Stimulated activated CD4-positive, alpha-beta T cell treated with anti-CD3 and anti-CD28 coated beads, Interleukin-15, amount 100 ng/mL, for 48 hours (primary cell): ENCODE results near the gene MTUS2.

Experiments
- DNase-seq, 2 donors: peaks; one replicate each; pipeline ENCODE4 v3.0.0-alpha.2; 2020; ENCODE audit warnings: low read depth in 2 of 2

Gene MTUS2

GRCh38 chr13:29483623-29484022 lies 663.5 kb downstream of the MTUS2 start:
- no peak for DNase-seq

DNA sequence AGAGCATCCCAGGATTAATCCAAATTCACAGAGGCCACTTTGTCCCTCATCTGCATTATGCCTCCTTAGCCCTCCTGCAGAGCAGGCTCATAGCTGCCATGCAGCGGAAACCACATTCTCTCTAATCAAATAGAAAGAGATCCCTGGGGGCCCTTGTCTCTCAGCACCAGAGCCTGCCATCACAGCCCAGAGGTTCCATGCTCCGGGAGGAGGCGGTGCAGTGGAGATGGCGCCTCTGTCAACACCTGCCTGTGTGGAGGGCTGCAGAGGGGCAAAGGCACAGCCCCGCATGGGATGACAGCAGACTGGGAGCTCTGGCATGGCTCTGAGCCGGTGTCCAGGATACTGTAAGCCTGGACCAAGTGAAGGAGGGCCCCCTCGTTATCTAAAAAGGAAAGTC lies 664.1 kb downstream of the MTUS2 start:
- no peak for DNase-seq

GRCh38 chr13:29484796-29485195 lies 664.7 kb downstream of the MTUS2 start:
- DNase-seq = no peak

GRCh38 chr13:29486551-29486950 lies 666.4 kb downstream of the MTUS2 start:
- no peak for DNase-seq

DNA sequence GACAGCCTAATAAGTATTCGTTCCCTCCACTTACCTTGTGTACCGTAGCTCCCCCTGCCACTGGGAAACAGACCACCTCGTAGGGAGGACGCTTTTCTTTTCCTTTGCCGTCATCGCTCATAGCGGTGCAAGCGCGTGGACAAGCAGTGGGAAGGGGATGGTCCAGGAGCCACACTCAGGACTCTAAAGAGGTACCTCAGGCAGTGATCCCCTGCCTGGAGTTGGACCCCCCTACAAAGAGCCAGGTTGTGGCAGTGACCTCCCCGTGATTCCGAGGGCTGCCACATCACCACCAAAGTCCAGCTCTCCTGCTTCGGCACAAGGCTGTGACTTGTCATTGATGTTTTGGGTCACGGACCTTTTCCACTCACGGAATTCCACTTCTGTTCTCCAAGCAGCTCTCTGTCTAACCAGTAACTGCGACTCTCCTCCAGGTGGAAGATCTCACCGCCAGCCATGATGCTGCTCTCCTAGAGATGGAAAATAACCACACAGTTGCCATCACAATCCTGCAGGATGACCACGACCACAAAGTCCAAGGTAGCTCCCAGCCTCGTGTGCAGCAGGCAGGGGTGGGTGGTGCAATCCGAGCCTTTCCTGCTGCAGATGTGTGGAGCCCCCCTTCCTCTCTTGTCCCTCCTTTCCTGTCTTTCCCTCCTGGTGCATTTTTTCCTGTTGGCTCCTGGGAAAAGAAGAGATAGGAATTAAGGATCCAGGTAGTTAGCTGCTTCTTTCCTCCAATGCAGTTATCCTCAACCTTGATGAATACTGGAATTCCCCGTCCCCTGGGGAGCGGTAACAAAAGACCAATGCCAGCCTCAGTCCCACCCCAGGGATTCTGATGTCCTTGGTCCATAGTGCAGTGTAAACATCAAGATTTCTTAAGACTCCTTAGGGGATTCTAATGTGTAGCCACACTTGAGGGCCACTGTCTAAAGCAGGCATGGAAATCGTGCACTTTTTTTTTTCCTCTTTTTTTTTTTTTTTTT lies 667.6 kb downstream of the MTUS2 start:
- DNase-seq = no peak

DNA sequence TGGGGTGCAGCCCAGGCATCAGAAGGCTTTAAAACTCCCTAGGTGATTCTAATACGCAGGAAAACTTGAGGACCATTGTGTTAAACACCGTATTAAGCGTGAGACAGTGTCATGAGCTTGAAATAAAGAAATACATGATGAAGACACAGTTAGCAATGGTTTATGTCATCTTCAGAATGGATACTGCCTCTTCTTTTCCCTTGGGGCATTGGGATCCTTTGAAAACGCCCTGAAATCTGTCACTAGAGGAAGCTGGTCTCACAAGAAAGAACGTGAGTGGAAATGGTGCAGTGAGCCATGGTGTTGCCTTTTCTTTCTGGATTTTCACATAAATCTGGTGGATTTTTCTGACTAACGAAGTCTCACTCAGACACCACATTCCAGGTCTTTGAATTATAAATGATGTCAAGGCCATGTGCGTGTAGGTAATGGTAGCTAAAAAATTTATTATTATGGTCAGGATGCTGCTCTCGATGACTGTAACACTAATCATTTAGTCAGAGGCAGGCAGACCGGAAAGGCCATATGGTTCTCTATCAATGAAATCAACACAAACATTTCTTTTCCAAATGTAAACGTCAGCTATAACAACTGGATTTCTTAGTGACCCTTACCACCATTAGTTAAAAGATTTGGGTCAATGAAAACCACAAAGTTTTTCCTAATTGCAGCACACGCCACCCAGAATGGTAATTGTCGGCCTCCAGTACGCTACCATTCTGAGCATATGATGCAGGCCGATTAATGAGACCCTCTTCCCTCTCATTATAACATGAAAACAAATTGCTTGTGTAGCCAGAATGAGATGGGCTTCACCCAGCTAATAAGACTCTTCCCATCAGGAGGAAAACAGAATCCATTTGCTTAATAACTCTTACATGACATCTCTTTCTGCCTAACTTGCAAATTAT lies 669.8 kb downstream of the MTUS2 start:
- DNase-seq = no peak

DNA sequence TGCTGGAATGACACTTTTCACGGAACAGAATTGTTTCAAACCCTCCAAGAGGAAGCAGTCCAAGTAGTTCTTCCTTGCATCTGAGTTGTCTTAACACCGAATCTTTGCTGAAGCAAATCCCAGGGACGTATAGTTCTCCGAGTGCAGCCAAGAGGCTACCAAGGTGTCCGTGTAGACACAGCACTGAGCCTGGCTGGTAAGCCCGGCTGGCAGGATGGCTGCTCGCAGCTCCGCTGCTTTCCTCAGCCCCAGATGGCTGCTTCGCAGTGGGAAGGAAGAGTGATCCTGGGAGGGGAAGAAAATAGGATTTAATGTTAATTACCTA lies 670.4 kb downstream of the MTUS2 start:
- no peak for DNase-seq

DNA sequence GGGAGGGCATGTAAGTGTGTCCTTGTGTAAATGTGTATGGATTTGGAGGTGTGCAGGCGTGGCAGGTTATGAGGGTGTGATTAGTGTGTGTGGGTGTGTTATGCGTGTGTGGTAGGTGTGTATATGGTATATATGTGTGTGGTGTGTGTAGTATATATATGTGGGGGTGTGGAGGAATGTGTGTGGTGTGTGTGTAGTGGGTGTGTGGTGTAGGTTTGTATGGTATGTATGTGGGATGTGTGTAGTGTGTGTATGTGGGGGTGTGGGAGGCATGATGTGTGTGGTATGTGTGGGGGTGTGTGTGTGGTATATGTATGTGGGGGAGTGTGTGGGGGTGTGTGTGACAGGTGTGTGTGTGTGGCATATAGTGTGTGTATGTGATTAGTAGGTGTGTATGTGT lies 671.1 kb downstream of the MTUS2 start:
- DNase-seq = no peak

- DNase-seq = no peak
Observed at GRCh38 chr13:29493796-29494195, 673.7 kb downstream of the MTUS2 start.

- no peak for DNase-seq
Observed at GRCh38 chr13:29494520-29494919, 674.4 kb downstream of the MTUS2 start.

DNA sequence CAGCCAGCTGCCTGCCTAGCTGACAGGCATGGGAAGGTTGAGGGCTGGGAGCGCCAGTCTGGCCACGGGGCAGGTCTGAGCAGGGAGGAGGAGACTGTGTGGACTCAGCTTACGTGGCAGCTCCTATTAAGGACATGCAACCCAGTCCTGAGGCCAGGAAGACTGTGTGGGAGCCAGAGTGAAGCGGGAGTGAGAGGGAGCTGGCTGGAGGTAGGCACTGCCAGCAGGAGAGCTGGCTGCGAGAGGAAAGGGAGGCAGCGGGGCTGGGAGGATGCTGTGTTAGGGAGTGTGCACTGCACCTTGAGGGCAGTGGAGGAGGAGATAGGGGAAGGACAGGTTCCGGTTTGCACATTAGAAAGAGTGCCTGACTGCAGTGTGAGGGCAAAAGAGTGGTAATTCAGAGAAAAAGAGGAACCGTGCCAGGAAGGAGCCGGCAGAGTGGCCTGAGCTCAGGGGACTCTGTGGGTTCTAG lies 676.1 kb downstream of the MTUS2 start:
- DNase-seq = no peak

- DNase-seq = no peak
Observed at GRCh38 chr13:29497137-29497654, 677.1 kb downstream of the MTUS2 start.

- no peak for DNase-seq
Observed at GRCh38 chr13:29498426-29499040, 678.4 kb downstream of the MTUS2 start.

DNA sequence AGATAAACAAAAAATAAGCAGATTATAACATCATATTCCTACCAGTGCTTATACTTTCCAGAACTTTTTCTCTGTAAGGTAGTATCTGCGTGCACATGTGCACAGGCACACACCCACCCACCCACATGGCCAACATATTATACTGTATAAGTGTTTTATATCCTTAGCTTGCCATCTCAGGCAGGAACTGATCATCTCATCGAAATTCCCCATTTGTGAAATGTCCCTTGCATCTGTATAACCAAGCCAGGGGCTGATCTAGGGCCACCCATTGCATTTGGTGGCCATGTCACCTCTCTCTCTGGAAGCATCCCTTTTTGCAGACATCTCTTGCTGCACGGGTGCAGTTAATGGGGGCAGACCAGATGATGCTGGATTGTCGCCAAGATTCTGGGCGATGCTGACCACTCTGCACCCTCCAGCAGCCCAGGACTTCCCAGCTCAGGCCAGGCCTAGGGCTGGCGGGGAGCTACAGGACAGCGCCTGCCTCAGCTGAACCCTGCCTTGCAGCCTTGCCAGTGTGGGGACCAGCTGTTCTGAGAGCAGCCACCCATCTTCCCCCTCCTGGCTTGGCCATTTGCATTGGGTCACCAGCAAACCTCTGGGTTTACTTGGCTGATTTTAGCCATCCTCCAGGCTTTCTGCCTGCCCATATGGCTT lies 679.5 kb downstream of the MTUS2 start:
- no peak for DNase-seq

GRCh38 chr13:29500386-29500785 lies 680.2 kb downstream of the MTUS2 start:
- DNase-seq = no peak

DNA sequence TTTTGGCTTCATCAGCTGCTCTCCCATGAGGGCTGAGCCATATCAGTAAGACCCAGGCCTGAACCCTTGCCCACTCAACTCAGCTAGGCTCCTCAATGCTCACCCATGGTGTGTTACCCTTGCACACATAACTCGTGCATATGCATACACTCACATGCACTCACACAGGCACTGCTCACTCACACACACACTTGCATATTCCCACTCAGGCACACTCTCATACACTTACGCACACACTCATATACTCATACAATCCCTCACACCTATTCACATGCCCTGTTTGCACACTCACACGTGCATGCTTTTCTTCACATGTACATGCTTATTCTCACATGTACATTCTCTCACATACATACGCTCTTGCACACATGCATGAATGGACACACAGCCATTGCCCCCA lies 681.5 kb downstream of the MTUS2 start:
- no peak for DNase-seq

DNA sequence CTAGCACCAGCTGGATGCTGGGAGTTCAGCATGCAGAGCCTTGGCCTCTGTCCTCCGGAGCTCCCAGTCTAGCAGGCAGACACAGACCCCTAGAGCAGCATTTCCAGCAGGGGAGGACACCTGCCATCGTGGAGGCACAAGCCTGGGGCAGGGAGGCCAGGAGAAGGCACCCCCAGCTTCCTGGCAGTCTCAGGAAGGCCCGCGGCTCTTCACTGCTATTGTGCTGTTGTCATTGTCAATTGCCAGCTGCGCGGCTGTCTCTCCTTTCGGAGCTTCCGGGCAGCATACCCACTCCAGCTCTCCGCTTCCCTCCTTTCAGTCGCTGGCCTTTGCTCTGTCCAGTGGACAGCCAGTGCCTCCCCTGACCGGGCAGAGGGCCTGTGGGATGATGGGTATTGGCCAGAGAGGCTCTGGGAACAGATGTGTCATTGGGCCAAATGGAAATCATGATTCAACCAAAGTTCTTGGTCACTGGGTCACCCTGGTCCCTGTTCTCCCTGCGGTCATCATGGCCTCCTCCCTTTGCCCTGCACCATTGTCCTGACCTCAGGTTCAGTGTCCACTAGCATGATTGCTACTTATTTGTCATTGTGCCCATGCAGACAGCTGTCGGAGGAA lies 682.4 kb downstream of the MTUS2 start:
- DNase-seq = no peak

- no peak for DNase-seq
Observed at GRCh38 chr13:29503041-29503837, 683.1 kb downstream of the MTUS2 start.

GRCh38 chr13:29504691-29505090 lies 684.6 kb downstream of the MTUS2 start:
- DNase-seq = no peak

DNA sequence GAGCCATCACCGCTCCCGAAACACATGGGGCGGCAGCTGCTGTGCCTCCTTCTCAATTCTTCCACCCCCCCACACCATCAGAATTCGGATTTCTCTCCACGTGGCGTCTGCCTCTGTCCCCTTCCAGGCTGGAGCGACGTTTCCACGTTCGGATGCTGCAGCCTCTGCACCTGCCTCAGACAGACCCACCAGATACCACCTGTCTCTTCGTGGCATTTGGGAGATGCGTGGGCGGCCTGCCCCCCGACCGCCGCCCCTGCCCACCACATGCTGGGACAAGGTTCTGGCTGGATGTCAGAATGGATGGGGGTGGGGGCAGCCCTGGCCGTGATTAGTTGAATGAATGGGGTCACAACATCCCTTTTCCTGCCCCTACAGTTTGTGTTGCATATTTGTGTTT lies 685.4 kb downstream of the MTUS2 start:
- no peak for DNase-seq
